Gastrocnemius medialis (tissue), 4 donors: ENCODE results near the gene STAP2.
A peak's percentile ranks its signal among the peaks of the same experiment; 100 is the strongest.

Source experiments
- POLR2A ChIP-seq, 2 donors: fragments of 450-650 bp; IDR thresholded peaks; one replicate each; pipeline ENCODE4 v1.6.1; 2017; ENCODE audit warnings: antibody characterized with exemption in 2 of 2, mild to moderate bottlenecking in 2 of 2, moderate library complexity in 2 of 2
- TF ChIP-seq, protein P1 (sequence below), 5 experiments: fragments of 450-650 bp in 3 of 5; fragments of 200-600 bp in 2 of 5; sonication (generic) in 2 of 5; IDR thresholded peaks in 4 of 5; conservative IDR thresholded peaks in 1 of 5; 1 replicate in 4 of 5; 2 replicates in 1 of 5; pipeline ENCODE4 v1.5.1; 2016 to 2019; ENCODE audit warnings: antibody characterized with exemption in 5 of 5, mild to moderate bottlenecking in 3 of 5, moderate library complexity in 3 of 5

DNA sequence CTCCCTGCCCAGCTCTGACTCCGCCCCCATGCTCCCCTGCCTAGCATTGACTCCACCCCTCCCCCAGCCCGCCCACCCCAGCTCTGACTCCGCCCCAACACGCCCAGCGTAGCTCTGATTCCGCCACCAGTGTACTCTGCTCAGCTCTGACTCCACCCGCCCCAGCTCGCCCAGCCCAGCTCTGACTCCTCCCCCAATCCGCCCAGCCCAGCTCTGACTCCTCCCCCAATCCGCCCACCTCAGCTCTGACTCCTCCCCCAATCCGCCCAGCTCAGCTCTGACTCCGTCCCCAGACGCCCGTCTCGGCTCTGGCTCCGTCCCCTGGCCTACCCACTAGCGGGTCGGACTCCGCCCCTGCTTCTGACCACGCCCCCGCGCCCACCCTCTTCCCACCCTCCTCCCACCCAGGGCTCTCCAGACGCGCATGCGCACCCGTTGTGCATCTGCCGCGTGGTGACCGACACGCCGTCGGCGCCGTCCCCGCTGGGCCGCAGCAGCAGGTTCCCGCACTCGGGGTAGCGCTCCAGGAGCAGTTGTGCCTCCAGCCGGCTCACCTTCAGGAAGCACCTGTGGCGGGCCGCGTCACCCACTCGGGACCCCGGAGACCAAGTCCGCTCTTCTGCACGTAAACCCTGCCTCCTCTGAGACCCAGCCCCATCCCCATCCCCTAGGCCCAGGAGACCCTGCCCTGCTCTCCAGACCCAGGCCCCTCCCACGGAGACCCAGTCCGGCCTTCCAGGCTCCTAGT is 10.2 kb downstream of the STAP2 start:
- TF ChIP-seq, protein P1, sequence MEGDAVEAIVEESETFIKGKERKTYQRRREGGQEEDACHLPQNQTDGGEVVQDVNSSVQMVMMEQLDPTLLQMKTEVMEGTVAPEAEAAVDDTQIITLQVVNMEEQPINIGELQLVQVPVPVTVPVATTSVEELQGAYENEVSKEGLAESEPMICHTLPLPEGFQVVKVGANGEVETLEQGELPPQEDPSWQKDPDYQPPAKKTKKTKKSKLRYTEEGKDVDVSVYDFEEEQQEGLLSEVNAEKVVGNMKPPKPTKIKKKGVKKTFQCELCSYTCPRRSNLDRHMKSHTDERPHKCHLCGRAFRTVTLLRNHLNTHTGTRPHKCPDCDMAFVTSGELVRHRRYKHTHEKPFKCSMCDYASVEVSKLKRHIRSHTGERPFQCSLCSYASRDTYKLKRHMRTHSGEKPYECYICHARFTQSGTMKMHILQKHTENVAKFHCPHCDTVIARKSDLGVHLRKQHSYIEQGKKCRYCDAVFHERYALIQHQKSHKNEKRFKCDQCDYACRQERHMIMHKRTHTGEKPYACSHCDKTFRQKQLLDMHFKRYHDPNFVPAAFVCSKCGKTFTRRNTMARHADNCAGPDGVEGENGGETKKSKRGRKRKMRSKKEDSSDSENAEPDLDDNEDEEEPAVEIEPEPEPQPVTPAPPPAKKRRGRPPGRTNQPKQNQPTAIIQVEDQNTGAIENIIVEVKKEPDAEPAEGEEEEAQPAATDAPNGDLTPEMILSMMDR (IDR thresholded peaks at IDR 0.05 in 4 of 5, conservative IDR thresholded peaks at IDR 0.05 in 1 of 5), result no peak
- TF ChIP-seq POLR2A (IDR thresholded peaks at IDR 0.05), result peak in 1 of 2 donors; percentile 8
